Transverse colon (tissue), 3 donors: ENCODE data around the gene PFN2.

Source experiments
- POLR2A ChIP-seq: fragments of 450-650 bp; IDR thresholded peaks from one replicate; pipeline ENCODE4 v1.6.1; 2016; ENCODE audit warnings: antibody characterized with exemption, mild to moderate bottlenecking, moderate library complexity
- TF ChIP-seq, protein P1 (sequence below), 5 experiments: fragments of 200-600 bp in 3 of 5; fragments of 450-650 bp in 2 of 5; sonication (generic) in 3 of 5; IDR thresholded peaks; 1 replicate in 2 of 5; 2 replicates in 3 of 5; pipeline ENCODE4 v1.5.1; 2016 to 2017; ENCODE audit warnings: antibody characterized with exemption in 5 of 5, inconsistent platforms in 3 of 5, mild to moderate bottlenecking in 2 of 5, moderate library complexity in 1 of 5

DNA sequence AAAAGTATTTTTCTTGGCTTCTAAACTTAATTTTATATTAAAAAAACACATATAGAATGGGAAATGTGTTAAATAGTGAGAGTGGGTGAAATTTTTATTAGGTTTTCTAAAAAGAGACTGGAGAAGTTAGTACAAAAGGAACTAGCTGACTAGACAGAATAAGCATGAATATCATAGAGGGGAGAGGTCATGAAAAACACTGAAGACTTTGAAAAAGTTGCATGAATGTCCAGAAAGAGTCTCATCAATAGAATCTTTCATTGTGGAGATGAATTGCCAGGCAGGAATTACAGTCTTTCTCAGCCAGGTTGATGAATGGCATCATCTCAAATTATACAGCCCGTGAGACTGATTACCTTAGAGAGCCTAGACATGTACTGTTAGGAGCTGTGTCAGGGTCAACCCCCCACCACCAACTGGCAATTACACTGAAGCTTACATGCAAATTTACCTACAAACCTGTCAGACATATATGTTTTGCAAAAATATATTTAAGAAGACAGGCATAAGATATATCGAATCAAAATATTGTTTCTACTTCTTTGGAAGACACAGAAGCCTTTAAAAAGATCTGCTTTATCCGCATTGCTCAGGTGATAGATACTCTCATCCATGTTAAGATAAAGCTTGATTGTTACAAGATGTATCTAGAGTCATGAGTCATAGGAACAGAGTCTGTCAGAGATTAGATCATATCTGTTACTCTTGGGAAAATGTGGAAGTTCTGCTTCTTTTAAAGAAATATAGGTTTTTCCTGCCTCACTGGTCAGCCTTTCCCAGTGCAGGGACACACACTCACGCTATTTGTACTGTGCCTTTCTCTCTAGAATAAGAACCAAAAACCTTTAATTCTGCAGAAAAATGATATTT is 34.8 kb upstream of the PFN2 start:
- TF ChIP-seq POLR2A = no peak
- TF ChIP-seq, protein P1, sequence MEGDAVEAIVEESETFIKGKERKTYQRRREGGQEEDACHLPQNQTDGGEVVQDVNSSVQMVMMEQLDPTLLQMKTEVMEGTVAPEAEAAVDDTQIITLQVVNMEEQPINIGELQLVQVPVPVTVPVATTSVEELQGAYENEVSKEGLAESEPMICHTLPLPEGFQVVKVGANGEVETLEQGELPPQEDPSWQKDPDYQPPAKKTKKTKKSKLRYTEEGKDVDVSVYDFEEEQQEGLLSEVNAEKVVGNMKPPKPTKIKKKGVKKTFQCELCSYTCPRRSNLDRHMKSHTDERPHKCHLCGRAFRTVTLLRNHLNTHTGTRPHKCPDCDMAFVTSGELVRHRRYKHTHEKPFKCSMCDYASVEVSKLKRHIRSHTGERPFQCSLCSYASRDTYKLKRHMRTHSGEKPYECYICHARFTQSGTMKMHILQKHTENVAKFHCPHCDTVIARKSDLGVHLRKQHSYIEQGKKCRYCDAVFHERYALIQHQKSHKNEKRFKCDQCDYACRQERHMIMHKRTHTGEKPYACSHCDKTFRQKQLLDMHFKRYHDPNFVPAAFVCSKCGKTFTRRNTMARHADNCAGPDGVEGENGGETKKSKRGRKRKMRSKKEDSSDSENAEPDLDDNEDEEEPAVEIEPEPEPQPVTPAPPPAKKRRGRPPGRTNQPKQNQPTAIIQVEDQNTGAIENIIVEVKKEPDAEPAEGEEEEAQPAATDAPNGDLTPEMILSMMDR (IDR thresholded peaks at IDR 0.05) = no peak
